GOT3 (cell line): Measurements from ENCODE around the gene KLF13.

Source experiments
- DNase-seq: peaks from one replicate; lab custom pipeline; 2025; ENCODE audit warnings: mixed read lengths; lab: John Stamatoyannopoulos, UW

The KLF13 gene

DNA sequence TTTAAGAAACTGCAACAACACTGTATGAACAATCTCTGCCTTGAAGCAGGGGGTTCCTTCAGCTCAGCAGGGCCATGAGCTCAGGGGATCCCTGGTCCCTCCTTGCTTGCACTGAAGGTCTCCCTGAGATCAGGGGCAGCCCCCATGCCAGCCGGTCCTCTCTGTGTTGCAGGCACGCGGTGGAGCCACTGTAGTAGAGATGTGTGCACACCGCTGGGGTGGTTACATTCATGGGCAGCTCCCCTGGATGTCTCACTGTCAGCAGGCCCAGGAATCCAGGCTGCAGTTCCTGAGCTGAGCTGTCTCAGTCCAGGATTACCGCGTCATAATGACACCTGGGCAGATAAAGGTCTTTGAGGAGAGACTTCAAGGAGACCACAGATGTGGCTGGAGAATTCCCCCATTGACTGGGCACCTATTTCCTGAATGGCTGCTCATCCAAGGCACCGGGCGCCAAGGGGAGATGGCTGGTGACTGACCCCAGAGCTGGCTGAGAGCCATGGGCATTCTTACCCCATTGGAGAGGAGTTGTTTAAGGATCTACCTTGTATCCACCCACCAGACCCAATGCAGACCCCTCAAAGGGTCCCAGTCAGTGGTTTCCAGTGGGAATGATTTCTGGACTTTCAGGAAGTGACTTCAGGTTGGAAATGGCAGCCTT lies 10.4 kb upstream of the KLF13 start:
- DNase-seq, result no peak

DNA sequence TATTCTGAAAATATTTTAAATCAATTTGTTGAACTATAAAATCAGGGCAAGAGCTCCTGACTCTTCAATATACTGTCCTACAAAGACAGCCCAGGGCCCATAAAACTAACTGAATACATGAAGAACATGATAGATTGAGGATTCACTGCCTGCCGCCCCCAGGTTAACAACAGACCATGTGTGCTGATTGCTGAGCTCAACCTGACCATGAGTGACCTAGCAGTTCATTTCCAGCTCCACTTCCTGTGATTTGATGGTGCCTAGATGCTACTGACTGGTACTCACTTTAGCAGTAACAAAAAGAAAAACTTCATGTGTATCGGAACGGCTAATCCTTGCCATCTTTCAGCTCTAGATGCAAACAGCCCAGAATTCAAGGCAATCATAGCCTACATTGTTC lies 9.6 kb upstream of the KLF13 start:
- no peak for DNase-seq

DNA sequence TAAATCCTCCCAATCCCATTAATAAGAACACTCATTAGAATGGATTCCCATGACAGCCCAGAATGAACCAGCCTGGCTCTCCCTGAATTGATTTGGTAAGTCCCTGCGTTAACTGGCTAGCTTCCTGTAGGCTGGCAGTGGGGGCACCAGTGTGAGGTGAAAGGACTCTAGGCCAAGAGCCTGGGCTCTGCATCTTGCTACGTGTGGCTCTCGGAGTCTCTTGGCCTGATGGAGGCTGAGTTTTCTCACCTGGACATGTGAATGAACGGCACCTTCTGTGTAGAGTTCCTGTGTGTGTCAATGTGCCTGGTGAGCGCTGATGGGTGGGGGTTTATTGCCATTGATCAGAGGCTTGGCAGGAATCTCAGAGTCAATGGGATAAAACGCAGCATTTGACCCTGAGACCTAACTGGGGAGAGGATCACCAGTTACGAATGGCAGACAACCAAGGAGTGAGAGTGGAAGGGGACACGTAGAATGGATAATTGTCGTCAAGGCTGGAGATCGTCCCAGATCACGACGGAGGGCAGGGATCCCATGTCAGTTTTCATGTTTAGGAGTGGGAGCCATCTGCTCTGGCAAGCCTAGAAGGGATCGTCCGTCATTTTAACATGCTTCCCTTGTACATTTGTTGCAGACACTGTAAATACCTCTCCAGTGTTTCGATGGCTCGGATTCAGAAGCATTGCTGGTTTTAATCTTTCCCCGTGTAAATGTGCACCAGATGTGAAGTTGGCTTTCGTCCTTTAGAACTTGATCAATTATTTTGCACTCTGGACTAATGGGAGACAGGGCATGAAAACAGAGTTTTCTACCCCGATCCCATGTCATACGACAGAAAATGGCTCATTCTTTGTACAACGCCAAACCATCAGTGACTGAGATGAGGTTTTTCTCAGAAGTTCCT lies 9.0 kb upstream of the KLF13 start:
- DNase-seq, result no peak

DNA sequence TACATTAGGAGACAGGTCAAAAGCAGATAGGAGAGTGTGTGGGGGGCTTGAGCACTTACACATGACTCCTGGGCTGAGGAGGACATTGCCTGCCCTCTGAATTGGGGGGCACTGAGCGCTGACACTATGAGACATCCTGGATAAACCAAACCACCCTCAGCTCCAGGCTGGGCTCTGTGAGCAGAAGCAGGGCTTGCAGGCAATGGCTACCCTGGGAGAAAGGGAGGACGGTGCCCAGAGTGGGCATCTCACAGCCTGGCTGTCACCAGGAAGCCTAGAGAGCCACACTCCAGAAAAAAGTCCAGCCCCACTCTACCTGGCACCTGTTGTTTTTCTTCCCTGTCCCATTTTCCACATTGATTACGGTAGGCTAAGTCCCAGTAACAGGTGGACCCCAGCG lies 8.2 kb upstream of the KLF13 start:
- DNase-seq, result no peak

DNA sequence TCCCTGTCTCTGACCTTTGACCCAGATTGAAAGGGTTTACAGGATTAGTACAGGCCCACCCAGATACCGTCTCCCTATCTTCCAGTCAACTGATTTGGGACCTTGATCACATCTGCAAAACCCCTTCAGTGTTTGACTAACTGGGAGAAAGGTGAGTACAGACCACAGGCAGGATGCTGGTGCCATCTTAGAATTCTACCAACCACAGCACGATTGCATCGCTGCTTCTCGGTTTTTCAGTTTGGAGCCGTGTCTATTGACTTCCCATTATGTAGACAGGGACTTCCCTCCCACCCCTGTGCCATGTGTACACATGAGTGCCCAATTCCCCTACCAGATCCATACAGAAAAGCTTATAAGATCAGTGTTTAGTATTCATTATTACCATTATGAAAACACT lies 6.6 kb upstream of the KLF13 start:
- no peak for DNase-seq

DNA sequence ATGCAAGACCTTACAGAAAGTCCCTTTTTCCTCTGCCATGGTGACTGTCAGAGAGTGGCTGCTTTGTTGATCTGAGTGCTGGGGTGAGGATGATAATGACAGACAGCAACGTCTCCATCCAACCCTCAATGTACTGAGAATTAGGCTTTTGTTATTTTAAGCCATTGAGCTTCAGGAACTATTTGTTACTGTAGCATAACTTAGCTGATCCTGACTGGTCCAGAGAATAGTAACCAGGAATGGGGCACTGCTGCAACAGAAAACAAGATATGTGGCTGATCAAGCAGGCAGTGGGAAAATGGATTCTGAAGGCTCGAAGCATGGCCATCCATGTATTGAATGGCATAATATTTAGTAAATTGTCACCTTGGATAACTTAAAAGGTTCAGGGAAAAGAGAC lies 5.2 kb upstream of the KLF13 start:
- DNase-seq, result no peak

DNA sequence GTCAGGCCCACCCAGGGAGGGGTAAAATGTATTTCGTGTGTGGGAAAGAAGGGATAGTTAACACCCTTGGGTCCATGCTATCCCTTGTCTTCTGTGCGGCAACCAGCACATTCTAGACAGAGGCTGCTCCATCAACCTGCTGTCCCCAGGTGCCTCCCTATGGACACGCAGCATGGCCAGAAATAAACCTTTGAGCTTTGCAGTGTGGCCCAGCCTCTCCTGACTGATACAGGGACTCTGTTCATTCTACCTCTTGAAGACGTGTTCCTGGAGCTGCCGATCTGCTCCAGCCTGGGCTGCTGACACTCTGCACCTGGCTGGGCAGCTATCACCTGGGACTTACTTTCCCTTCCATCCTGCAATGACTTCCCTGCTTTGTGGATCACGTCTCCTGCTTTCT lies 4.1 kb upstream of the KLF13 start:
- DNase-seq, result no peak

DNA sequence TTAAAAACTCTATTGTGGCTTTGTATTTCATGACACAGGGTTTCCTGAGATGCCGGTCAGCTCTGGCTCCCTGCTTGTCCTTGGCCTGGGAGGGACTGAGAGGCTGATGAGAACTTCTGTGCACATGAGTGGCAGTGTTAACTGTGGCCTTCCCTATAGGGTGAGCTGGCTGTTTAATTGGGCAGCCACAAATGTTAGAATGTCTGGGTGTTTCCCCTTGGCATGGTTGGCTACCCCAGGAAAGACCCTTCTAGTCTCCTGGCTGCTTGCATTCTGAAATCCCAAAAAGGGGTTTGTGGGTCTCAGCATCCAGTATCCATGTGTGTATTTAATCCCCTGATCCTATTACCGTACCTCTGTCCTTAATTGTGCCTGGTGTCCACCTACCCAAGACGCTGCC lies 3.0 kb upstream of the KLF13 start:
- no peak for DNase-seq

DNA sequence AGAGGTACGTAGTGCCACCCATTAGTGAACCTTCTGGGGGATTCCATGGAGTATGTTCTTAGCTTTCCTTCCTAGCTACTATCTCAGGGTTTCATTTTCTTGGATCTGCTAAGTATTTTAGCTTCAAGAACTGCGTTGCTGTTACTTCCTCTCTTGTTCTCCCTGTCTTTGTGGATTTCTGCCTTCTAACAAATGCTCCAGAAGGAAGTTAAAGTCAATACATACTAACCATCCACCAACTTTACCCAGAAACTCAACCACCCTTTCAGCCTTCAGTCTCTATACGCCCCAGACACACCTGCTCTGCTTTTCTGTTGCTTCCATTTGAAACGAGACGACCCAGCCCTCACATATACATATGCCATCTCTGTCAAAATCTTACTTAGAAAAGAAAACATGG lies 2.4 kb upstream of the KLF13 start:
- DNase-seq, result no peak

DNA sequence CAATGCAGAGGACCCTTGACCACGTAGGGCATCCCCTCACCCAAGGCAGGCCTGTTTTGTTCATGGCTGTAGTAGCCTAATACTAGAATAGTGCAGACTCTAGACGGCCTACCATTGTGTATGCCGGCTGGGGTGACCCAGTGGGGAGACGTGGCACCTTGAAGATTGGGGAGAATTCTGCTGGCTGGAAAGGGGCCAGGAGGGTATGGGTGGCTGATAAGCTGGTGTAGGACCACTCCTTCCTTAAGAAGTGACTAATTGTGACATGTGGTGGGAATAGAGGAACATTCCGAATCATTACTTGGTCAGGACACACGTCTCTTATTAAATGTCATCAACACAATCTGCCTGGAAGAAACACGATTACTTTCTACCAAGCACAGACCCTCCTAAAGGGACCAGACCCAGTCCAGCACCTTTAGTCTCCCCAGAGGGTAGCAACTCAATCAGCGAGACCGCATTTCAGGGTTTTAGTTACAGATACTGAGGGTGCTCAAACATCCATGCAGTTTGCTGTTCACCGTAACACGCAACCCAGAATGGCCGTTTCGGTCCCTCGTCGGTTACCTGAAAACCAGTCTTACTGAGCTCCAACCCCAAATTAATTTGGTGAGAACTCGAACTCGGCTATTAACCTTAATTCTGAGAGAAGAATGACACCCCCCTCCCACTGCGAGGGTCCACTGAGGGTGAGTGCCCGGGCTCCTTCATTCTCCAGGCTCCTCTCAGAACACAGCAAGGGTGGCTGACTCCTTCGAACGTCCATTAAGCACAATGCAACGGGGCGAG lies 1.6 kb upstream of the KLF13 start:
- no peak for DNase-seq

DNA sequence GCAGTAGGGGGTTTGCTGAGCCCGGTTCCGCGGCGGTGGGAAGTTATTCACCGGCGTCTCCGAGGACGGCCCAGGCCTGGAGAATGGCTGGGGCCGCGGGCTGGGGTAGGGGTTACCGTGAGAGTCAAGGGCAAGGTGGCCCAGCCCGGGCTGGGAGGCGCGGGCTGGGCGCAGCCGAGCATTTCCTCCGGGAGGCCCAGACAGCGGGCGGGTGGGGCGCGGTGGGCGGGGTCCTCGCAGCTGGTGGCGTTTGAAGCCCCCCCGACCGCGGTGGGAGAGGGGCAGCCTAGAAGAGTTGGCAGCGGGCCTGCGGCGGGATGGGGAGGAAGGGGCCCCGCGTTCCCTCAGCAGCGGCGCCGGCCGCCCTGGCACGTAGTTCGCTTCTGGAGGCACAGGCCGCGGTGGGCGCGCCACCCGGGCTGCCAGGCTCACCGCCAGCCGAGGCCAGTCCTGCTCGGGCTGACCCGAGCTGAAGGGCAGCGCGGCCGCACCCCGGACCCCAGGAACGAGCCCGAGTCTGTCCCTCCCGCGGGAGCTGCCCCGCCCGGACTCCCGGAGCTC lies 960 bp upstream of the KLF13 start:
- DNase-seq, result no peak

DNA sequence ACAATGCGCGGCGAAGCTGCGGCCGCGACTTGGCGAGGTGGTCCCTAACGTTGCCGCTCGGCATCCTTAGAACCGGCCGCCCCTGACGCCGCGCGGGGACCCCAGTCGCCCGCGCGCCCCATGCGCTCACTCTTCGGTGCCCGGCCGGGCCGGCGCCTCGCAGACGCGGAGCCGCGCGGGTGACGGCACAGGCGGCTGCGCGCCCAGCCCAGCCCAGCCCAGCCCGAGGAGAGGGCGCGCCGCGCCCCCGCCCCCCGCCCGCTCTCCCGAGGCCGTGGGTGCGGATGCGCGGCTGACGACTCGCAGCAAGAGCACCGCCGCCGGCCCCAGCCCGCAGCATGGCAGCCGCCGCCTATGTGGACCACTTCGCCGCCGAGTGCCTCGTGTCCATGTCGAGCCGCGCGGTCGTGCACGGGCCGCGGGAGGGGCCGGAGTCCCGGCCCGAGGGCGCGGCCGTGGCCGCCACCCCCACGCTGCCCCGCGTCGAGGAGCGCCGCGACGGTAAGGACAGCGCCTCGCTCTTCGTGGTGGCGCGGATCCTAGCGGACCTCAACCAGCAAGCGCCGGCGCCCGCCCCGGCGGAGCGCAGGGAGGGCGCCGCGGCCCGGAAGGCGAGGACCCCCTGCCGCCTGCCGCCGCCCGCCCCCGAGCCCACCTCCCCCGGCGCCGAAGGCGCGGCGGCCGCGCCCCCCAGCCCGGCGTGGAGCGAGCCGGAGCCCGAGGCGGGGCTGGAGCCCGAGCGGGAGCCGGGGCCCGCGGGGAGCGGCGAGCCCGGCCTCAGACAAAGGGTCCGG lies 437 bp downstream of the KLF13 start:
- DNase-seq, result no peak

DNA sequence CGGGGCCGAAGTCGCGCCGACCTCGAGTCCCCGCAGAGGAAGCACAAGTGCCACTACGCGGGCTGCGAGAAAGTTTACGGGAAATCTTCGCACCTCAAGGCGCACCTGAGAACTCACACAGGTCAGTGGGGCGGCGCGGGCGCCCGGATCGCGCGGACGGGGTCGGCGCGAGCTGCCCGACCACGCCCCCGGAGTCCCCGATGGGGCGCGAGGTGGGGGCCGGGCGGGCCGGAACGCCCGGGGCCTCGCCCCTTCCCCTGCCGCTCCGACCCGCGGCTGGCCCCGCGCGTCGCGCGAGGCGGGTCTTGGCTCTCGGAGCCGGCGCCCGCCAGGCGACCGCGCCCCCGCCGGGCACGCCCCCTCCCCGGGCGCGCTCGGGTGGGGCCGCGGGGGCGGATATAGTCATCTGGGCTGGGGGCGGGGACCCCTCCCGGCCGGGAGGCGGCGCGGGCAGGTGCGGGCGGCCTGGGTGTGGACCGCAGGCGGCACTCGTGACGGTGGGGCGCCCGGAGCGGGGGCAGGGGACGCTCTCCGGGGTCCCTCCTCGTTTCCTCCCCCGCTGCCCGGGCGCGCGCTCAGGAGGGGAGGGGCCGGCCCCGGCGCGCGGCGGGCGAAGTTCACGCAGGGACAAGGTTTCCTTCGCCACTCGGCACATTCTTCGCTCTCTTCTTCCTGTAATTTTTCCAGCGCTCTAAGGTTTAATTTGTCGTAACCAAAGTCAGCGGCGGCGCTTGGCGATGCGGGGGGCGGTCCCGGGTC lies 1.2 kb downstream of the KLF13 start:
- no peak for DNase-seq

DNA sequence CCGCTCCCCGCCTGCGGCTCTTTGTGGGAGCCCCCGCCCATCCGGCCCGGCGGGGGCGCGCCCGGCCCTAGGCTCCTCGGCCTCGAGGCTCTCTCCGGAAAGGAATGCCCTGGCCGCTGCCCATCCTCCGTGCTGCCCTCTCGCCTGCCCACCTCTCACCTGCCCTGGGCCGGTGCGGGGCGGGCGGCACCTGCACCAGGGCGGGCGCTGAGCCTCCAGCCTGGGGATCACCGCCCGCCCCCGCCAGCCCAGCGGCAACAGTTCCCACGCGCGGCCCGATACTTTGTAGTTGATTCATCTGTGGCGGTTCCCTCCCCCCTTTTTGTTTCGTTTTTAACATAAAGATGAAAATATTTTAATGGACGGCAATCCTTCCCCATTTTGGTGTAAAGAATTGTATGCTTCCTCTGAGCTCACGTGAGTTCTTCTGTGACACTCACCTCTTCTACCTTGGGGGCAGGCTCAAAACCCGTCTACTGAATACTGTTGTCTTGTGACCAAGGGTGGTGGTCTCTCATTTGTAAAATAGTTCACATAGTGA lies 1.9 kb downstream of the KLF13 start:
- no peak for DNase-seq

DNA sequence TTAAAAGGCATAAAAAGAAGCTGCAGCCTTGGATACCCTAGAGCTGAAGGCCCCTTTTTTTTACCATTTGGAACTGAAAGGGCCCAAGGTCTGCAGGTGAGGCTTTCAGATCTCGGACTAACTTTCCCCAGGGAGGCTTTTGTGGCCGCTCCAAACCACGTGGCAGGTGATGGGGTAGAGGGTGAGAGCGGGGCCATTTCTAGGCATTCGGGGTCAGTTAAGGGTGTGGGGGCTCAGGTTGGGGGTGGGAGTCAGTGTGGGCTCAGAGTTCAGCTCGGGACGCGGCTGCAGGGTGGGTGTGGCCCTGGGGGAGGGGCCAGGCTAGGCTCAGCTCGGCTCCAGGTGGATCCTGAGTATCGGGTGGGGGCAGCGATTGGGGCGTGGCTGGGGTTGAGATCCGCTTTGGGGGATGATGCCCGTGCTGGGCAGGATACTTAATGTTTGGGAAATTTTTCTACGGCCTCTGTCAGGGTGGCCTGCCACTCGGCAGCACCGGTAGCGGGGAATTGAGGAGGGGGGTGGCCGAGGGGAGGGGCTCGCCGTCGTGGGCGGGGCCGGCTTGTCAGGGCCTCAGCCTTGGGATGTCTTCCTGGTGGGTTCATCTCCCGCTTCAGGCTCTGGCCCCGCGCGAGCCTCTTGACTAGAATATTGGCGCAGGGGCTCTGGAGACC lies 2.5 kb downstream of the KLF13 start:
- DNase-seq, result no peak

DNA sequence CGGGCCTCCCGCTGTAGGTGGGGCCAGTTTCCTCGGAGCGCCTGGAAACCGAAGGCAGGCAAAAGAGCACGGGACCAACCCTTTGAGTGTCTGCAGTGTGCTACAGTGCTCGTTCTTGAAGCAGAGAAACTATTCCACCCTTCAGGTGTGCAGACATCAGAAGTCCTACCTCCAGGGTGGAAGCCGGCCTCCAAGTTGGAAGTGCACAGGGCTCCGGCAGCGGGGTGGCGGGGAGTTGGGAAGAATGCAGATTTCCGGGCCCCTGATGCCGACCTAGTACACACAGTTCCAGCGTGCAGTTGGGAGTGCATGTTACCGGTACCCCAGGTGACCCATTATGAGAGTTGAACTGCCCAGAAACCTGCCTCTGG lies 3.0 kb downstream of the KLF13 start:
- DNase-seq, result no peak

DNA sequence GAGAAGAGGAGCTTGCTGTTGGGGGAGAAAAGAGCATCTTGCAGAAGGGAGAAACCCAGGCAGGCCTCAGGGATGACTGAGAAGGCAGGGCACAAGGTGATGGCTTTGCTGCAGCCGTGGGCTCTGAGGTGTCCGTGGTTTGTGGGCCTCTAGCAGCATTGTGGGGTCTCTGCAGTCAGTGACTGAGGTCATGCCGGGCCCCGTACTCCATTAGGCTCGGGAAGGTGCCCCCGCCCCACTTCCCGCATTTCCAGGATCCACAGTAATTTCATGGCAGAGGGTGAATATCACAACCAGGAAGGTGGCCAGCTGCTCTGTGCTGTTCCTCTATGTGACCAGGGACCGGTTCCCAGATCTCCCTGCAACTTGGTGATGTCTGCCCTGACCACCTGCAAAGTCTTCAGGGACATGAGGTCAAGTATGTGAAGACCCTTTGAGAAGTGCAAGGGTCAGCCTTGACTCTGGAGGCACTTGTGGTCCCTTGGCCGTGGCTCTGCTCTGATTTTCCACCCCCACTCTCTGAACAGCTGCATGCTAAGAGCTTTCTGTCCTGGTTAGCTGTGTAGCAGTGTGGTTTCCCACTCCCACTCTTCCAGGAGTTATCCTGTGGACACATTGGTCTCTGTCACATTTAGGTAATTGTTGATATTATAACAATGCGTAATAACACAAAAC lies 3.6 kb downstream of the KLF13 start:
- DNase-seq, result no peak

DNA sequence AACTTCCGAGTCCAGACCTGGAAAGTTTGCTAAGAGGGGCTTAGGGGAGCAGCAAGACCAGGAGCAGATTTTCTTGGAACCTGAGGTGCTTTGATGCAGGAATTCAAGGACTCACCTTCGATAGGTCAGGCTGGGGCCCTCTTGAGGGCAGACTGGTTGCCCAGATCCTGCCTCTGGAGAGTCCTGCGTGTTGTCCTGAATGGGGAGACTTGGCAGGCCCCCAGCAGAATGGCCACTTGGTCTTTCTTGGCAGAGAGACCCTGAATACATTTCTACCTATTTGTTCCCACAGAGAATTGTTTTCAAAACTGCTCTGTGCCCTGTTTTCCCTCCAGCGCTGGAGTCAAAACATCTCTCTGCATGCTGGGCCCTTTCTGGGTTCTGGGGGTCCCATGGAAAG lies 4.2 kb downstream of the KLF13 start:
- no peak for DNase-seq

DNA sequence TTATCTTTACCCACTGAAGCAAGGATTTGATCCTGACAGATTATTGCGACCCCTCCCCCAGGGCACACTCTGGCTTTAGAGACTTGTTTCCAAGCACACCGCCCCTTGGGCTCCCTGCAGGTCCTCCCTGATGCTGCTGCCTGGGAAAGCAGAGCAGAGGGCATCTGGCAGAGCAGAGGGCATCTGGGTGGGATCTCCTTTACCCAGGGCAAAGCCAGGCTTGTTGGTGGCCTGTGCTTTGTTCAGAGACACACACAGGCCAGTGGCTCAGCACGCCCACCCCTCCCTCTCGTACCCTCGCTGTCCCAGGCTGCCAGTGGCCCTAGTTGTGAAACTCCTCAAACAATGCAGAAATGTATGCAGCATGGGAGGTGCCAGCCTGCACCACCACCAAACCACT lies 4.8 kb downstream of the KLF13 start:
- DNase-seq, result no peak
